SK-N-SH (cell line): ENCODE measurements around the gene MAPKAP1. TPM values are rescaled to one million over a fixed set of nuclear protein-coding genes. Genes with fewer than 3 reads are reported as not detected.

Source experiments
- CTCF ChIA-PET: fragments of 300-600, 350-600 bp; formaldehyde crosslinking; extraction: SDS; loops from one replicate; lab custom pipeline; 2021; lab: Yijun Ruan, JAX
- POLR2A ChIA-PET: fragments of 350-600 bp; sonication (Branson Sonifier 250); formaldehyde crosslinking; extraction: SDS; loops from one replicate; lab custom pipeline; 2020; ENCODE audit warnings: antibody characterized with exemption, inconsistent platforms; lab: Yijun Ruan, JAX
- DNase-seq: peaks from one replicate; pipeline ENCODE4 v3.0.0; 2012
- H2AFZ ChIP-seq: fragments of 200-600 bp; sonication (generic); 2 replicates; pipeline ENCODE4 v1.8.1; 2016; ENCODE audit warnings: antibody characterized with exemption, mild to moderate bottlenecking, low read depth
- H3F3A ChIP-seq: fragments of 200-600 bp; sonication (generic); replicated peaks from 2 replicates; pipeline ENCODE3; 2016; ENCODE audit warnings: antibody characterized with exemption, mild to moderate bottlenecking; ENCODE audit not compliant: insufficient read depth
- H3K27ac ChIP-seq, 2 experiments: fragments of 200-500 bp in 1 of 2; fragments of 200-600 bp in 1 of 2; sonication (Bioruptor generic) in 1 of 2; sonication (generic), shearing (Covaris generic) in 1 of 2; 2 replicates each; pipeline versions ENCODE4 v1.5.1 to v1.6.1; 2014 to 2016; ENCODE audit warnings: low read depth in 2 of 2, inconsistent platforms in 1 of 2, low read length in 1 of 2, mild to moderate bottlenecking in 1 of 2, mixed read lengths in 1 of 2
- H3K27me3 ChIP-seq: fragments of 200-600 bp; sonication (generic), shearing (Covaris generic); 2 replicates; pipeline ENCODE4 v1.6.1; 2016; ENCODE audit warnings: mixed run types; ENCODE audit not compliant: insufficient read depth
- H3K36me3 ChIP-seq, 2 experiments: fragments of 200-500 bp in 1 of 2; fragments of 200-600 bp in 1 of 2; sonication (Bioruptor generic) in 1 of 2; sonication (generic) in 1 of 2; replicated peaks in 1 of 2; 2 replicates each; pipeline versions ENCODE3 to v1.5.1; 2014 to 2016; ENCODE audit warnings: low read length in 1 of 2, mild to moderate bottlenecking in 1 of 2; ENCODE audit not compliant: insufficient read depth in 2 of 2, control insufficient read depth in 1 of 2
- H3K4me1 ChIP-seq, 2 experiments: fragments of 200-500 bp in 1 of 2; fragments of 200-600 bp in 1 of 2; sonication (Bioruptor generic) in 1 of 2; sonication (generic), shearing (Covaris generic) in 1 of 2; 2 replicates each; pipeline versions ENCODE4 v1.5.1 to v1.6.1; 2014 to 2016; ENCODE audit warnings: low read depth in 1 of 2, low read length in 1 of 2, mixed run types in 1 of 2; ENCODE audit not compliant: insufficient read depth in 2 of 2, control insufficient read depth in 1 of 2
- H3K4me2 ChIP-seq: fragments of 200-600 bp; sonication (generic), shearing (Covaris generic); 2 replicates; pipeline ENCODE4 v1.6.1; 2017; ENCODE audit warnings: mixed run types
- H3K4me3 ChIP-seq, 2 experiments: fragments of 200-500 bp in 1 of 2; fragments of 200-600 bp in 1 of 2; sonication (Bioruptor generic) in 1 of 2; sonication (generic), shearing (Covaris generic) in 1 of 2; 2 replicates each; pipeline versions ENCODE4 v1.5.1 to v1.8.1; 2014 to 2016; ENCODE audit warnings: low read depth in 2 of 2, inconsistent platforms in 1 of 2, low read length in 1 of 2, mild to moderate bottlenecking in 1 of 2, mixed read lengths in 1 of 2, moderate library complexity in 1 of 2
- H3K79me2 ChIP-seq: fragments of 200-600 bp; sonication (generic); 2 replicates; pipeline ENCODE4 v1.8.1; 2017; ENCODE audit warnings: mild to moderate bottlenecking; ENCODE audit not compliant: insufficient read depth
- H3K9ac ChIP-seq: fragments of 200-600 bp; sonication (generic); 2 replicates; pipeline ENCODE4 v1.6.1; 2017; ENCODE audit warnings: mixed run types
- H3K9me2 ChIP-seq: fragments of 200-600 bp; sonication (generic); 2 replicates; pipeline ENCODE4 v1.6.1; 2017; ENCODE audit warnings: mixed run types
- H3K9me3 ChIP-seq: fragments of 200-600 bp; sonication (generic); 2 replicates; pipeline ENCODE4 v1.6.1; 2017; ENCODE audit warnings: mixed run types, mild to moderate bottlenecking, moderate library complexity
- H4K20me1 ChIP-seq: fragments of 200-600 bp; sonication (generic); 2 replicates; pipeline ENCODE4 v1.6.1; 2017; ENCODE audit warnings: mild to moderate bottlenecking, mixed run types; ENCODE audit not compliant: insufficient read depth
- EP300 ChIP-seq, 2 experiments: IDR thresholded peaks; 2 replicates each; pipeline versions ENCODE4 v1.4.0 to v1.6.1; 2012; ENCODE audit warnings: borderline replicate concordance in 1 of 2, low read depth in 1 of 2, low read length in 1 of 2
- EZH2phosphoT487 ChIP-seq: fragments of 200-600 bp; sonication (generic); IDR thresholded peaks from 2 replicates; pipeline ENCODE4 v1.6.1; 2017; ENCODE audit warnings: low read depth, mixed run types, mild to moderate bottlenecking, antibody characterized with exemption, moderate library complexity, borderline replicate concordance
- FOSL2 ChIP-seq: IDR thresholded peaks from 2 replicates; pipeline ENCODE4 v1.4.0; 2012; ENCODE audit warnings: low read depth, mild to moderate bottlenecking, moderate library complexity, borderline replicate concordance
- FOXJ3 ChIP-seq: sonication (generic); formaldehyde crosslinking; IDR thresholded peaks from 2 replicates; pipeline ENCODE4 v1.5.1; 2020; ENCODE audit warnings: mild to moderate bottlenecking, missing genetic modification reagents
- GATA2 ChIP-seq: sonication (generic); formaldehyde crosslinking; IDR thresholded peaks from 2 replicates; pipeline ENCODE4 v1.5.0; 2020; ENCODE audit warnings: mild to moderate bottlenecking, missing genetic modification reagents
- MEF2A ChIP-seq: IDR thresholded peaks from 2 replicates; pipeline ENCODE4 v1.4.0; 2012; ENCODE audit warnings: low read depth, borderline replicate concordance
- NRF1 ChIP-seq: IDR thresholded peaks from 2 replicates; pipeline ENCODE4 v1.6.1; 2012; ENCODE audit warnings: low read depth, mild to moderate bottlenecking, low read length
- POLR2AphosphoS5 ChIP-seq: IDR thresholded peaks from 2 replicates; pipeline ENCODE4 v1.6.1; 2012; ENCODE audit warnings: low read depth, low read length
- RAD21 ChIP-seq: IDR thresholded peaks from 2 replicates; pipeline ENCODE4 v1.6.1; 2012; ENCODE audit warnings: mild to moderate bottlenecking, low read length
- RCOR1 ChIP-seq: fragments of 150-350 bp; IDR thresholded peaks from 2 replicates; pipeline ENCODE4 v1.6.1; 2017; ENCODE audit warnings: antibody characterized with exemption, low read length
- TAF1 ChIP-seq: IDR thresholded peaks from 2 replicates; pipeline ENCODE4 v1.6.1; 2012; ENCODE audit warnings: low read depth, mild to moderate bottlenecking, low read length, moderate library complexity, borderline replicate concordance
- TCF12 ChIP-seq: IDR thresholded peaks from 2 replicates; pipeline ENCODE4 v1.4.0; 2012
- TEAD4 ChIP-seq: IDR thresholded peaks from 2 replicates; pipeline ENCODE4 v1.4.0; 2012; ENCODE audit warnings: mild to moderate bottlenecking, borderline replicate concordance; ENCODE audit not compliant: insufficient read depth
- WGBS: methylation state at CpG from one replicate; pipeline ENCODE4 v1.1.6; 2017; ENCODE audit warnings: low lambda C conversion rate; 5-methylcytosine and 5-hydroxymethylcytosine counted together
- polyA plus RNA-seq, 3 experiments: library from polyadenylated mRNA; depleted of rRNA; stranded (reverse); fragments of >200 nt; gene quantifications; 2 replicates each; pipeline ENCODE4 v1.2.3, GENCODE V29; 2012
- TF ChIP-seq, protein P1 (sequence below): IDR thresholded peaks from 2 replicates; pipeline ENCODE4 v1.4.0; 2012; ENCODE audit warnings: low read depth
- TF ChIP-seq, protein P2 (sequence below): IDR thresholded peaks from 2 replicates; pipeline ENCODE4 v1.4.0; 2012; ENCODE audit warnings: low read depth, borderline replicate concordance
- TF ChIP-seq, protein P3 (sequence below): fragments of 150-350 bp; IDR thresholded peaks from 2 replicates; pipeline ENCODE4 v1.6.1; 2016; ENCODE audit warnings: mild to moderate bottlenecking, low read depth, low read length

MAPKAP1 gene
- polyA plus RNA-seq, 1 of the 3 experiments (the other 2 are of a cell fraction) = 117 TPM

DNA sequence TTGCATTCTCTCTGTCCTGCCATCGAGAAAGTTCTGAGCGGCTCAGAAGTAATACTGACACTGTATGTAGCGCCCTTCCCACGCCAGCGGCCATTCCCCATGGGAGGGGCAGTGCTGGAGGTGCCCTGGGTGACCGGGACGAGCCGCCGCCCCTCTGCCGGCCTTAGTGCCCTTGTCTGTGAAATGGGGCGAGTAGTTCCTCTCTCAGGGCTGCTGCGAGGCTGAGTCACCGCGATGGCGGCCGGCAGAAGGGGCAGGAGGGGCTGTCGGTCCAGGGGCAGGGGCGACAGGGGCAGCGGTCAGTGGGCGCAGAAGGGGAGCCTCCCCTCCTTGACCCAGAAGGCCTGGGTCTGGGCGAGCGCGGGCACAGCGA is 296.5 kb downstream of the MAPKAP1 start:
- Histone ChIP-seq H2AFZ (no peak overlapping the region), H3K9me2 (no peaks in the 10 kb centered on the region), H3K36me3 (no peaks in the 10 kb centered on the region), H3K9ac (no peak overlapping the region), H3K4me1 (peaks cover 0 to 5% of the 10 kb centered on the region in 2 experiments; a peak in 1 of 4 replicates), H3K9me3 (no peaks in the 10 kb centered on the region), H3K79me2 (no peaks in the 10 kb centered on the region), H3F3A (no peaks in the 10 kb centered on the region), H3K4me2 (no peak overlapping the region), H4K20me1 (no peaks in the 10 kb centered on the region), H3K27ac (no peak overlapping the region), H3K4me3 (no peak overlapping the region), H3K27me3 (no peaks in the 10 kb centered on the region)
- TF ChIP-seq, protein P1, sequence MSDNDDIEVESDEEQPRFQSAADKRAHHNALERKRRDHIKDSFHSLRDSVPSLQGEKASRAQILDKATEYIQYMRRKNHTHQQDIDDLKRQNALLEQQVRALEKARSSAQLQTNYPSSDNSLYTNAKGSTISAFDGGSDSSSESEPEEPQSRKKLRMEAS = no peak
- TF ChIP-seq RAD21 (no peak), EP300 (IDR thresholded peaks at IDR 0.05; ENCODE audit: borderline replicate concordance in 1 of 2, low read depth in 1 of 2, low read length in 1 of 2) (no peak), MEF2A (no peak), TCF12 (no peak), FOXJ3 (no peak), RCOR1 (no peak), TAF1 (no peak), GATA2 (CRISPR knock-in tag) (no peak), EZH2phosphoT487 (no peak), NRF1 (no peak), FOSL2 (no peak), TEAD4 (no peak), POLR2AphosphoS5 (no peak)
- TF ChIP-seq, protein P2, sequence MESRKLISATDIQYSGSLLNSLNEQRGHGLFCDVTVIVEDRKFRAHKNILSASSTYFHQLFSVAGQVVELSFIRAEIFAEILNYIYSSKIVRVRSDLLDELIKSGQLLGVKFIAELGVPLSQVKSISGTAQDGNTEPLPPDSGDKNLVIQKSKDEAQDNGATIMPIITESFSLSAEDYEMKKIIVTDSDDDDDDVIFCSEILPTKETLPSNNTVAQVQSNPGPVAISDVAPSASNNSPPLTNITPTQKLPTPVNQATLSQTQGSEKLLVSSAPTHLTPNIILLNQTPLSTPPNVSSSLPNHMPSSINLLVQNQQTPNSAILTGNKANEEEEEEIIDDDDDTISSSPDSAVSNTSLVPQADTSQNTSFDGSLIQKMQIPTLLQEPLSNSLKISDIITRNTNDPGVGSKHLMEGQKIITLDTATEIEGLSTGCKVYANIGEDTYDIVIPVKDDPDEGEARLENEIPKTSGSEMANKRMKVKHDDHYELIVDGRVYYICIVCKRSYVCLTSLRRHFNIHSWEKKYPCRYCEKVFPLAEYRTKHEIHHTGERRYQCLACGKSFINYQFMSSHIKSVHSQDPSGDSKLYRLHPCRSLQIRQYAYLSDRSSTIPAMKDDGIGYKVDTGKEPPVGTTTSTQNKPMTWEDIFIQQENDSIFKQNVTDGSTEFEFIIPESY = no peak
- TF ChIP-seq, protein P3, sequence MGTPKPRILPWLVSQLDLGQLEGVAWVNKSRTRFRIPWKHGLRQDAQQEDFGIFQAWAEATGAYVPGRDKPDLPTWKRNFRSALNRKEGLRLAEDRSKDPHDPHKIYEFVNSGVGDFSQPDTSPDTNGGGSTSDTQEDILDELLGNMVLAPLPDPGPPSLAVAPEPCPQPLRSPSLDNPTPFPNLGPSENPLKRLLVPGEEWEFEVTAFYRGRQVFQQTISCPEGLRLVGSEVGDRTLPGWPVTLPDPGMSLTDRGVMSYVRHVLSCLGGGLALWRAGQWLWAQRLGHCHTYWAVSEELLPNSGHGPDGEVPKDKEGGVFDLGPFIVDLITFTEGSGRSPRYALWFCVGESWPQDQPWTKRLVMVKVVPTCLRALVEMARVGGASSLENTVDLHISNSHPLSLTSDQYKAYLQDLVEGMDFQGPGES = no peak
- ChIA-PET POLR2A (no interaction called here), CTCF (no interaction called here)
- DNase-seq = no peak
- WGBS = 98% methylated on average over 23 of the region's 24 CpGs
